Lower lobe of right lung (tissue), 2 donors: ENCODE measurements around the gene CPT1C. TPM values are rescaled to one million over a fixed set of nuclear protein-coding genes. Genes with fewer than 3 reads are reported as not detected.

Source experiments
- ATAC-seq, 2 donors: fragments of 200-7000 bp; cut with Tn5 transposase; one replicate each; pipeline ENCODE4 v1.9.1; 2020 to 2022; ENCODE audit warnings: mild to moderate bottlenecking in 2 of 2, moderate library complexity in 2 of 2
- DNase-seq: peaks from one replicate; pipeline ENCODE4 v3.0.0-alpha.2; 2020
- H3K27ac ChIP-seq: fragments of 200-600 bp; one replicate; pipeline ENCODE4 v1.8.0; 2022
- H3K27me3 ChIP-seq: fragments of 200-600 bp; one replicate; pipeline ENCODE4 v1.8.0; 2022; ENCODE audit warnings: low read depth
- H3K36me3 ChIP-seq: fragments of 200-600 bp; one replicate; pipeline ENCODE4 v1.8.0; 2022; ENCODE audit warnings: mild to moderate bottlenecking
- H3K4me1 ChIP-seq: fragments of 200-600 bp; one replicate; pipeline ENCODE4 v1.8.0; 2022
- H3K4me3 ChIP-seq: fragments of 200-600 bp; one replicate; pipeline ENCODE4 v1.8.0; 2022; ENCODE audit warnings: mild to moderate bottlenecking
- H3K9me3 ChIP-seq: fragments of 200-600 bp; one replicate; pipeline ENCODE4 v1.8.0; 2022
- intact Hi-C: fragments of 100-400 bp; cut with DNase I; formaldehyde crosslinking; loops from one replicate; pipeline ENCODE4 v1.11.0; 2022
- microRNA-seq: library from miRNA; unstranded; fragments of <30 nt; microRNA quantifications from one replicate; pipeline ENCODE4 v1.2.0, GENCODE V29; 2020; ENCODE audit warnings: borderline number of aligned reads
- total RNA-seq: library from RNA; stranded (reverse); fragmentation: NEBNext Ultra II Directional; extraction: Animal tissue kit (Norgen Biotek cat#: 25700); gene quantifications from one replicate; pipeline ENCODE4 v1.2.1, GENCODE V29; 2021
- TF ChIP-seq, protein P1 (sequence below): fragments of 200-600 bp; IDR thresholded peaks from one replicate; pipeline ENCODE4 v1.8.0; 2022; ENCODE audit warnings: antibody characterized with exemption, mild to moderate bottlenecking
- donor health status: DM: no; HTN: yes; CAD: no; lungs with severe emphysema.

Gene CPT1C
- total RNA-seq, 1 donor from 2014 or later = 3.8 TPM

DNA sequence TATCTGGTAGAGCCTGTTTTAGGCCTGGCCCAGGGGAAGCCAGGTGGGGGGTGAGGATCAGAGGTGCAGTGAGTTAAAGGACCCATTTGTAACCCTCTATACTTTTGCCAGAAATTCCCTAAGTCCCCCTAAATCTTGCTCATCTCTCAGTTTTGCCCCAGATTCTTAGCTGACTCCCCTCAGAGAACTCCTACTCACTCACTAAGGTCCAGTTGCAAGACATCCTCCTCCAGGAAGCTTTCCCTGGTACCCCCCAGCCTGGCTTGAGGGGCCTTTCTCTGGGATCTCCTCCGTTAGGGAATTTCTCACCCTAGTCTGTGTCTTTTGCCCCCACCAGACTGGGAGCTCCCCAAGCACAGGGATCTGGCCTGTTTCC lies 70.3 kb downstream of the CPT1C start:
- no peak overlapping the region for H3K4me3 ChIP-seq
- no peaks in the 10 kb centered on the region for H3K36me3 ChIP-seq
- H3K27me3 ChIP-seq = no peaks in the 10 kb centered on the region
- intact Hi-C loops = no loop called here
- H3K27ac ChIP-seq = peak overlapping the region; percentile 59
- no peak for DNase-seq
- TF ChIP-seq, protein P1, sequence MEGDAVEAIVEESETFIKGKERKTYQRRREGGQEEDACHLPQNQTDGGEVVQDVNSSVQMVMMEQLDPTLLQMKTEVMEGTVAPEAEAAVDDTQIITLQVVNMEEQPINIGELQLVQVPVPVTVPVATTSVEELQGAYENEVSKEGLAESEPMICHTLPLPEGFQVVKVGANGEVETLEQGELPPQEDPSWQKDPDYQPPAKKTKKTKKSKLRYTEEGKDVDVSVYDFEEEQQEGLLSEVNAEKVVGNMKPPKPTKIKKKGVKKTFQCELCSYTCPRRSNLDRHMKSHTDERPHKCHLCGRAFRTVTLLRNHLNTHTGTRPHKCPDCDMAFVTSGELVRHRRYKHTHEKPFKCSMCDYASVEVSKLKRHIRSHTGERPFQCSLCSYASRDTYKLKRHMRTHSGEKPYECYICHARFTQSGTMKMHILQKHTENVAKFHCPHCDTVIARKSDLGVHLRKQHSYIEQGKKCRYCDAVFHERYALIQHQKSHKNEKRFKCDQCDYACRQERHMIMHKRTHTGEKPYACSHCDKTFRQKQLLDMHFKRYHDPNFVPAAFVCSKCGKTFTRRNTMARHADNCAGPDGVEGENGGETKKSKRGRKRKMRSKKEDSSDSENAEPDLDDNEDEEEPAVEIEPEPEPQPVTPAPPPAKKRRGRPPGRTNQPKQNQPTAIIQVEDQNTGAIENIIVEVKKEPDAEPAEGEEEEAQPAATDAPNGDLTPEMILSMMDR = no peak
- no peak for ATAC-seq
- H3K9me3 ChIP-seq = peaks cover under 1% of the 10 kb centered on the region
- peaks cover 9% of the 10 kb centered on the region for H3K4me1 ChIP-seq

- TF ChIP-seq, protein P1 = peak; percentile 20
- H3K27ac ChIP-seq = peak overlapping the region; percentile 59
- H3K4me1 ChIP-seq = peaks cover 9% of the 10 kb centered on the region
- no peak overlapping the region for H3K4me3 ChIP-seq
- H3K9me3 ChIP-seq = no peaks in the 10 kb centered on the region
- H3K36me3 ChIP-seq = no peaks in the 10 kb centered on the region
- intact Hi-C loops = no loop called here
- ATAC-seq (no peak), DNase-seq (no peak)
- no peaks in the 10 kb centered on the region for H3K27me3 ChIP-seq
Measured at GRCh38 chr19:49761625-49762311, 70.9 kb downstream of the CPT1C start.

DNA sequence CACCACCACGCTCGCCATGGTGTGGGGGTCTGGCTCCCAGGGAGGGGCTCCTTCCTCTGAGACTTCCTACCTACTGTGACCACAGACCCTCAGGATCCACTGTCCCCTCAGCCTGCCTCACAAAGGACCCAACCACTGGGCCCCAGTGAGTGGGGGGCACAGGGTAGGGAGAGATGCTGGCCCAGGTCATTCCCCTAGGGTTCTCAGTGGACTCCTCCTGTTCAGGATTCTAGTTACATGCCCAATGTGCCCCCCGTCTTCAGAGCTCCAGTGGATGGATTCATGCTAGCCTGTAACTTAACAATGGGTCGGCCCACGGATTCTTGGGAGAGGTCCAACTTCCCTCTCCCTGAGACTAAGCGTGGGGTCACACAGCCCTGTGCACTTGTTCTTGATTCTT lies 72.3 kb downstream of the CPT1C start, which contains the start of gene TSKS:
TSS of gene TSKS (minus strand) at position 77 of the 400 bp plus-strand sequence. CDS start at position 18, 59 bp downstream.
- H3K27me3 ChIP-seq = no peaks in the 10 kb centered on the region
- H3K27ac ChIP-seq = peak within 1 kb of the TSS; percentile 59
- ATAC-seq (no peak), DNase-seq (no peak)
- H3K4me3 ChIP-seq = no peak within 1 kb of the TSS
- H3K36me3 ChIP-seq = no peaks in the 10 kb centered on the region
- TF ChIP-seq, protein P1 = no peak
- H3K4me1 ChIP-seq = peaks cover 18% of the 10 kb centered on the region
- H3K9me3 ChIP-seq = no peaks in the 10 kb centered on the region
- intact Hi-C loops = no loop called here

Small RNA genes within 50 kb of the gene (microRNA-seq; reads per million reads assigned to microRNA genes)
- not detected for gene MIR5088

Other genes with a start within 250 kb of the CPT1C start
- 0.56 TPM for gene SLC17A7, start 249.6 kb upstream of the CPT1C start, total RNA-seq
- gene PIH1D1, start 239.3 kb upstream of the CPT1C start, total RNA-seq = 63.2 TPM
- gene ALDH16A1, start 237.9 kb upstream of the CPT1C start, total RNA-seq = 33.7 TPM
- gene FLT3LG, start 216.9 kb upstream of the CPT1C start, total RNA-seq = 12.8 TPM
- gene RPL13A, start 203.5 kb upstream of the CPT1C start, total RNA-seq = 1,820 TPM
- gene RPS11, start 194.7 kb upstream of the CPT1C start, total RNA-seq = 1,649 TPM
- gene FCGRT, start 178.5 kb upstream of the CPT1C start, total RNA-seq = 385 TPM
- 28.1 TPM for gene RCN3, start 163.1 kb upstream of the CPT1C start, total RNA-seq
- 47.2 TPM for gene NOSIP, start 110.6 kb upstream of the CPT1C start, total RNA-seq
- gene PRRG2, start 109.8 kb upstream of the CPT1C start, total RNA-seq = 7.6 TPM
- 32.0 TPM for gene PRR12, start 99.9 kb upstream of the CPT1C start, total RNA-seq
- gene RRAS, start 51.0 kb upstream of the CPT1C start, total RNA-seq = 114 TPM
- 59.4 TPM for gene SCAF1, start 48.9 kb upstream of the CPT1C start, total RNA-seq
- 99.8 TPM for gene IRF3, start 25.3 kb upstream of the CPT1C start, total RNA-seq
- 17.0 TPM for gene BCL2L12, start 25.2 kb upstream of the CPT1C start, total RNA-seq
- 88.3 TPM for gene PRMT1, start 13.8 kb upstream of the CPT1C start, total RNA-seq
- gene ADM5, start 1.5 kb upstream of the CPT1C start, total RNA-seq = 2.1 TPM
- gene TSKS, start 72.2 kb downstream of the CPT1C start, total RNA-seq = 1.2 TPM
- gene AP2A1, start 75.9 kb downstream of the CPT1C start, total RNA-seq = 67.6 TPM
- 24.0 TPM for gene FUZ, start 122.2 kb downstream of the CPT1C start, total RNA-seq
- gene MED25, start 127.2 kb downstream of the CPT1C start, total RNA-seq = 65.8 TPM
- gene PTOV1, start 160.0 kb downstream of the CPT1C start, total RNA-seq = 124 TPM
- 78.0 TPM for gene PNKP, start 176.5 kb downstream of the CPT1C start, total RNA-seq
- 29.7 TPM for gene AKT1S1, start 186.2 kb downstream of the CPT1C start, total RNA-seq
- 53.1 TPM for gene TBC1D17, start 186.6 kb downstream of the CPT1C start, total RNA-seq
- 1.6 TPM for gene IL4I1, start 205.8 kb downstream of the CPT1C start, total RNA-seq
- gene ATF5, start 238.1 kb downstream of the CPT1C start, total RNA-seq = 13.8 TPM
- gene NUP62, start 238.4 kb downstream of the CPT1C start, total RNA-seq = 36.5 TPM